H1 (cell line): ENCODE data around the gene DNAJA1. TPM values are rescaled to one million over a fixed set of nuclear protein-coding genes. Genes with fewer than 3 reads are reported as not detected.

Source experiments
- CTCF ChIA-PET: fragments of 300-600 bp; sonication (Branson Sonifier 250); formaldehyde crosslinking; loops from one replicate; lab custom pipeline; 2021; ENCODE audit not compliant: partially characterized antibody; lab: Charles Lee
- POLR2A ChIA-PET: fragments of 300-600 bp; sonication (Branson Sonifier 250); formaldehyde crosslinking; loops from one replicate; lab custom pipeline; 2021; ENCODE audit warnings: inconsistent platforms; ENCODE audit not compliant: partially characterized antibody; lab: Charles Lee
- DNase-seq, 2 experiments: peaks; one replicate each; pipeline versions ENCODE4 v3.0.0 to v3.0.0-alpha.2; 2010 to 2022; ENCODE audit warnings: low spot score in 2 of 2, low read depth in 1 of 2, mixed read lengths in 1 of 2
- FAIRE-seq: peaks from 2 replicates; lab custom pipeline; 2011; peaks lifted over from hg19 to GRCh38; lab: Jason Lieb, UNC
- H2AFZ ChIP-seq: 2 replicates; pipeline ENCODE4 v1.8.1; 2012; ENCODE audit warnings: low read length, inconsistent platforms
- H2AK5ac ChIP-seq: 2 replicates; pipeline ENCODE4 v1.6.1; 2013; ENCODE audit warnings: low read depth, low read length
- H2BK120ac ChIP-seq: replicated peaks from 2 replicates; pipeline ENCODE3; 2013; ENCODE audit warnings: low read depth, low read length, inconsistent platforms
- H2BK12ac ChIP-seq: 2 replicates; pipeline ENCODE4 v1.6.1; 2013; ENCODE audit warnings: low read depth, low read length
- H2BK15ac ChIP-seq: 2 replicates; pipeline ENCODE4 v1.6.1; 2013; ENCODE audit warnings: low read length
- H2BK20ac ChIP-seq: 2 replicates; pipeline ENCODE4 v1.6.1; 2013; ENCODE audit warnings: low read length
- H2BK5ac ChIP-seq: 2 replicates; pipeline ENCODE4 v1.6.1; 2013; ENCODE audit warnings: low read depth, low read length
- H3K14ac ChIP-seq: 2 replicates; pipeline ENCODE4 v1.6.1; 2013; ENCODE audit warnings: inconsistent platforms; ENCODE audit not compliant: insufficient read length
- H3K18ac ChIP-seq: 2 replicates; pipeline ENCODE4 v1.6.1; 2013; ENCODE audit warnings: low read length; ENCODE audit errors: extremely low read depth
- H3K23ac ChIP-seq: 2 replicates; pipeline ENCODE4 v1.6.1; 2013; ENCODE audit warnings: inconsistent platforms; ENCODE audit not compliant: insufficient read length
- H3K23me2 ChIP-seq: 2 replicates; pipeline ENCODE4 v1.6.1; 2013; ENCODE audit warnings: low read depth, low read length
- H3K27ac ChIP-seq: 2 replicates; pipeline ENCODE4 v1.6.1; 2011; ENCODE audit warnings: low read depth, low read length, inconsistent platforms
- H3K27me3 ChIP-seq, 4 experiments: replicated peaks in 1 of 4; 1 replicate in 1 of 4; 2 replicates in 3 of 4; pipeline versions ENCODE4 v1.6.1 to v1.8.1; 2011 to 2013; ENCODE audit warnings: low read length in 3 of 4, mild to moderate bottlenecking in 3 of 4, inconsistent platforms in 2 of 4, mixed read lengths in 2 of 4, moderate library complexity in 1 of 4; ENCODE audit not compliant: control insufficient read depth in 3 of 4, insufficient read depth in 3 of 4; ENCODE audit errors: extremely low read depth in 1 of 4
- H3K36me3 ChIP-seq, 4 experiments: 2 replicates each; pipeline versions ENCODE4 v1.6.1 to v1.8.1; 2011 to 2013; ENCODE audit warnings: mild to moderate bottlenecking in 4 of 4, low read length in 3 of 4, moderate library complexity in 2 of 4, control low read depth in 1 of 4, inconsistent platforms in 1 of 4; ENCODE audit not compliant: insufficient read depth in 4 of 4, control insufficient read depth in 2 of 4
- H3K4ac ChIP-seq: replicated peaks from 2 replicates; pipeline ENCODE3; 2013; ENCODE audit warnings: low read length, low read depth, mixed read lengths, inconsistent platforms; ENCODE audit not compliant: insufficient read length
- H3K4me1 ChIP-seq, 4 experiments: replicated peaks in 1 of 4; 1 replicate in 1 of 4; 2 replicates in 3 of 4; pipeline versions ENCODE4 v1.6.1 to v1.8.1; 2011 to 2013; ENCODE audit warnings: low read length in 3 of 4, inconsistent platforms in 2 of 4, mixed read lengths in 1 of 4; ENCODE audit not compliant: insufficient read depth in 4 of 4, control insufficient read depth in 3 of 4
- H3K4me2 ChIP-seq, 2 experiments: 2 replicates each; pipeline versions ENCODE4 v1.6.1 to v1.8.1; 2011 to 2013; ENCODE audit warnings: low read depth in 2 of 2, low read length in 2 of 2, control low read depth in 1 of 2, inconsistent platforms in 1 of 2, mild to moderate bottlenecking in 1 of 2; ENCODE audit not compliant: insufficient read depth in 1 of 2
- H3K4me3 ChIP-seq, 4 experiments: fragments of 200-600, 300-600 bp in 1 of 4; sonication (generic), shearing (Covaris generic), sonication (Bioruptor Twin) in 1 of 4; 2 replicates each; pipeline versions ENCODE4 v1.5.1 to v1.8.1; 2011 to 2016; ENCODE audit warnings: low read length in 4 of 4, low read depth in 3 of 4, control low read depth in 2 of 4, inconsistent platforms in 2 of 4, mild to moderate bottlenecking in 2 of 4, mixed read lengths in 1 of 4, moderate library complexity in 1 of 4; ENCODE audit not compliant: insufficient read depth in 2 of 4; ENCODE audit errors: extremely low read depth in 1 of 4
- H3K56ac ChIP-seq: replicated peaks from 2 replicates; pipeline ENCODE3; 2013; ENCODE audit warnings: low read depth, mild to moderate bottlenecking, mixed read lengths, low read length, inconsistent platforms; ENCODE audit not compliant: insufficient read length
- H3K79me1 ChIP-seq: 2 replicates; pipeline ENCODE4 v1.6.1; 2013; ENCODE audit warnings: low read depth, low read length, control low read depth
- H3K79me2 ChIP-seq, 2 experiments: 2 replicates each; pipeline versions ENCODE4 v1.6.1 to v1.8.1; 2012 to 2013; ENCODE audit warnings: low read length in 2 of 2, mild to moderate bottlenecking in 2 of 2, inconsistent platforms in 1 of 2; ENCODE audit not compliant: insufficient read depth in 2 of 2, control insufficient read depth in 1 of 2
- H3K9ac ChIP-seq, 4 experiments: replicated peaks in 1 of 4; 1 replicate in 1 of 4; 2 replicates in 3 of 4; pipeline versions ENCODE4 v1.6.1 to v1.8.1; 2011 to 2013; ENCODE audit warnings: low read depth in 3 of 4, low read length in 3 of 4, control low read depth in 2 of 4, mild to moderate bottlenecking in 2 of 4, moderate library complexity in 2 of 4, inconsistent platforms in 1 of 4; ENCODE audit errors: extremely low read depth in 1 of 4
- H3K9me3 ChIP-seq, 2 experiments: 2 replicates each; pipeline versions ENCODE4 v1.6.1 to v1.8.1; 2012 to 2013; ENCODE audit warnings: mild to moderate bottlenecking in 2 of 2, moderate library complexity in 2 of 2, control low read depth in 1 of 2, inconsistent platforms in 1 of 2, low read depth in 1 of 2, low read length in 1 of 2, mixed read lengths in 1 of 2; ENCODE audit not compliant: insufficient read depth in 2 of 2
- H4K20me1 ChIP-seq, 2 experiments: replicated peaks in 1 of 2; 2 replicates each; pipeline versions ENCODE3 to v1.8.1; 2011 to 2013; ENCODE audit warnings: inconsistent platforms in 2 of 2, low read length in 2 of 2, mild to moderate bottlenecking in 1 of 2; ENCODE audit not compliant: insufficient read depth in 2 of 2, control insufficient read depth in 1 of 2
- H4K5ac ChIP-seq: 2 replicates; pipeline ENCODE4 v1.6.1; 2013; ENCODE audit warnings: low read length, low read depth, mixed read lengths, inconsistent platforms; ENCODE audit not compliant: insufficient read length
- H4K8ac ChIP-seq: 2 replicates; pipeline ENCODE4 v1.8.0; 2013; ENCODE audit warnings: mild to moderate bottlenecking, moderate library complexity, low read length, inconsistent platforms; ENCODE audit not compliant: insufficient read depth; ENCODE audit errors: extremely low read depth
- H4K91ac ChIP-seq: replicated peaks from 2 replicates; pipeline ENCODE3; 2013; ENCODE audit warnings: low read length, mixed read lengths, inconsistent platforms; ENCODE audit not compliant: insufficient read length
- ATF3 ChIP-seq: IDR thresholded peaks from 2 replicates; pipeline ENCODE4 v1.6.1; 2011; ENCODE audit warnings: low read depth, mild to moderate bottlenecking, low read length; ENCODE audit not compliant: insufficient read depth
- CHD2 ChIP-seq: IDR thresholded peaks from 2 replicates; pipeline ENCODE4 v1.6.1; 2012; ENCODE audit warnings: low read length, improper control_type of control experiment
- CTBP2 ChIP-seq: IDR thresholded peaks from 2 replicates; pipeline ENCODE4 v1.7.0; 2011; ENCODE audit warnings: borderline replicate concordance, mild to moderate bottlenecking, moderate library complexity, mixed read lengths, low read length; ENCODE audit not compliant: insufficient read depth, insufficient read length
- JUN ChIP-seq: IDR thresholded peaks from 2 replicates; pipeline ENCODE4 v1.6.1; 2011; ENCODE audit warnings: low read depth, mild to moderate bottlenecking, improper control_type of control experiment, low read length
- KDM4A ChIP-seq: IDR thresholded peaks from one replicate; pipeline ENCODE4 v1.7.1; 2012; ENCODE audit warnings: low read depth, mild to moderate bottlenecking, moderate library complexity, low read length, inconsistent platforms; ENCODE audit not compliant: severe bottlenecking
- POU5F1 ChIP-seq: IDR thresholded peaks from 2 replicates; pipeline ENCODE4 v1.6.1; 2011; ENCODE audit warnings: low read depth, mild to moderate bottlenecking, low read length, moderate library complexity
- RFX5 ChIP-seq: IDR thresholded peaks from 2 replicates; pipeline ENCODE4 v1.6.1; 2011; ENCODE audit warnings: low read depth, low read length, improper control_type of control experiment, borderline replicate concordance
- SAP30 ChIP-seq: fragments of 300-600 bp; sonication (generic); IDR thresholded peaks from 2 replicates; pipeline ENCODE4 v1.7.1; 2012; ENCODE audit warnings: low read length, moderate library complexity, mild to moderate bottlenecking, inconsistent platforms; ENCODE audit not compliant: insufficient read depth, insufficient replicate concordance
- SUZ12 ChIP-seq: fragments of 200-600 bp; sonication (generic); IDR thresholded peaks from 2 replicates; pipeline ENCODE4 v1.6.1; 2012; ENCODE audit warnings: mild to moderate bottlenecking, inconsistent platforms, low read length, moderate library complexity, mixed read lengths
- ZNF274 ChIP-seq: IDR thresholded peaks from 2 replicates; pipeline ENCODE4 v1.7.0; 2012; ENCODE audit warnings: low read length, borderline replicate concordance; ENCODE audit errors: extremely low read depth
- WGBS, 2 experiments: shearing (Covaris generic) in 1 of 2; methylation state at CpG; one replicate each; pipeline versions ENCODE4 v1.1.6 to v1.1.7; 2013 to 2015; ENCODE audit warnings: low lambda C conversion rate in 2 of 2, mixed read lengths in 2 of 2, inconsistent platforms in 1 of 2, low coverage in 1 of 2, missing lambda C conversion rate in 1 of 2; ENCODE audit not compliant: insufficient replicate concordance in 2 of 2, insufficient coverage in 1 of 2, insufficient read length in 1 of 2; ENCODE audit errors: extremely low coverage in 1 of 2, missing lambda C conversion rate in 1 of 2; 5-methylcytosine and 5-hydroxymethylcytosine counted together
- polyA plus RNA-seq, 7 experiments: library from polyadenylated mRNA; depleted of rRNA in 3 of 7; stranded (reverse) in 5 of 7; unstranded in 2 of 7; fragments of >200 nt in 5 of 7; fragments of 200-250 nt in 2 of 7; gene quantifications; 1 replicate in 5 of 7; 2 replicates in 1 of 7; 4 replicates in 1 of 7; pipeline versions ENCODE4 v1.2.1 to v1.2.3, GENCODE V29; 2011 to 2013; ENCODE audit warnings: missing spikeins in 2 of 7, mixed read lengths in 2 of 7
- total RNA-seq: library from RNA; stranded (reverse); fragmentation: NEBNext Ultra II Directional; extraction: Animal tissue kit (Norgen Biotek cat#: 25700); gene quantifications from 2 replicates; pipeline ENCODE4 v1.2.1, GENCODE V29; 2021

DNAJA1 gene
- total and polyA plus RNA-seq, 2 of the 8 experiments (the other 6 are each of a cell fraction or from before 2014, with no cell fraction given): 54.4 to 159 TPM

DNA sequence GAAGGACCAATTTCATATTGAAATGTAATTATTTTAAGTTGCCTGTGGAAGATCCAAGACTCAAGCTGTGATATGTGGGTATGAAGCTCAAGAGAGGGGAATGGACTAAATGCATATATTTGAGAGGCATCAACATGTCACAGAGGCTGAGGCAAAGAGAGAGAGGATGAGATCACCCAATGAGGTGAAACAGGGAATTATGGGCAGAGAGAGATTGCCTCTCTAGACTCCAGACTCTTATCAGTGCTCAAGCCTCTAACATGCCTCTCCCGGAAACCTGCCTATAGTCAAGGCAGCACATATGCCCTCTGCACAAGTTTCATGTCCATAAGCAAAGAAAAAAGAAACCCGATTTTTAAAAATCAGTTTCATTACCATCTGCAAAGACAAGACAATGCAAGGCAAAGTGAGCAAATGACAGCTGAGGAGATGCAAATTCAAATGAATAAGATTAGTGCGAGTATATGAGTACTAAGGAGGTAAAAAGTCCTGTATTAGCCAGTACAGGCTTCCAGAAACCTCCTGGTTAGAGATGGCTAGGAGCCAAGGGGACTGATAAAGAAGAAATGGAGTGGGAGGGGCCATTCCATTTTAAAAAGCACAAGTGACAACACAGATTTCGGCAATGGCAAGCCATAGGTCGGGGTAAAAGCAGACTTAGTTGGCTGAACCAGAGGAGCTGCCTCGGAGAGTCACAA, 33.0 kb upstream of the DNAJA1 start:
- Histone ChIP-seq H3K23me2 (no peaks in the 10 kb centered on the region), H4K8ac (no peak overlapping the region), H3K4ac (no peak overlapping the region), H3K23ac (no peak overlapping the region), H2BK120ac (no peak overlapping the region), H4K91ac (no peak overlapping the region), H3K27ac (no peak overlapping the region), H3K4me1 (no peaks in the 10 kb centered on the region), H3K36me3 (peaks cover 6 to 34% (median 21%) of the 10 kb centered on the region in 4 experiments; a peak in 7 of 8 replicates), H3K14ac (no peak overlapping the region), H3K9me3 (no peaks in the 10 kb centered on the region), H4K5ac (no peak overlapping the region), H4K20me1 (peaks cover 0 to 10% of the 10 kb centered on the region in 2 experiments), H3K79me2 (peaks cover 0 to 34% of the 10 kb centered on the region in 2 experiments; a peak in 2 of 4 replicates), H3K79me1 (peaks cover 5% of the 10 kb centered on the region), H3K18ac (no peak overlapping the region), H2BK5ac (no peak overlapping the region), H2BK15ac (no peak overlapping the region), H2BK20ac (no peak overlapping the region), H2AK5ac (no peak overlapping the region), H3K9ac (no peak overlapping the region; a peak in 1 of 7 replicates), H3K27me3 (no peaks in the 10 kb centered on the region), H3K56ac (no peak overlapping the region), H3K4me2 (no peak overlapping the region), H2BK12ac (no peak overlapping the region), H2AFZ (no peak overlapping the region), H3K4me3 (no peak overlapping the region)
- DNase-seq (no peak), FAIRE-seq (no peak)
- ChIA-PET POLR2A (interaction anchor here (1.2 to 1.4 kb wide), 2 partner anchors 9 to 33 kb away, joined by 6 read pairs; partner anchors contain the start of genes APTX and DNAJA1), CTCF (no interaction called here)
- WGBS, 2 experiments: 84% methylated on average over 6 of the region's 6 CpGs; no CpG with 5 or more reads in 1 of the 2 experiments
- TF ChIP-seq ATF3 (no peak), CHD2 (no peak), SAP30 (no peak), POU5F1 (no peak), ZNF274 (no peak), SUZ12 (no peak), RFX5 (no peak), KDM4A (no peak), CTBP2 (no peak), JUN (no peak)
